ENCODE measurements around the gene ZNF521.

The ZNF521 gene

DNA sequence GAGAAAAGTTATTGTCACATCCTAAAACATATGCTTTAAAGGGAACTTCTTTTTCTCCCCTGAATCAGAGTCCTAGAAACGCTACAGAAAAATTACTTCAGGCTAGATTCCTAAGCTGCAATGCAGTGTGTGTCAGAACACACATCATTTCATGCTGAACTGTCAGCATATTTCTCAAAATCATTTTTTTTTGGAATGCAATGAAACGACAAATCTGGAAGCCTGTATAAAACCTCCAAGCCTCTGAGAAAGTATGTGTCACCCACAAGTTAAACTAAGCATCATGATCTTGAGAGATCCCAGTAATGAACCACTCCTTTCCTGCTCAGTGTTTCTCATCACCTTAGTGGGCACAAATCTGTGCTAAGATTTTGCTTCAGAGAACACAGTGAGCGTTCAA, 276.2 kb downstream of the ZNF521 start:
- ChIA-PET POLR2A (no interaction called here), CTCF (no interaction called here)
- Histone ChIP-seq H3K4me1 (ENCODE audit: control extremely low read depth in 1 of 4, control insufficient read depth in 4 of 4, insufficient read depth in 4 of 4, low read length in 3 of 4) (no peaks in the 10 kb centered on the region), H3K27me3 (replicated peaks in 2 of 5; ENCODE audit: control insufficient read depth in 4 of 5, insufficient read depth in 5 of 5, low read length in 4 of 5) (no peaks in the 10 kb centered on the region), H3K4me3 (ENCODE audit: control insufficient read depth in 1 of 7, extremely low read depth in 1 of 7, insufficient read depth in 4 of 7, low read depth in 2 of 7, low read length in 6 of 7) (no peak overlapping the region), H3K27ac (ENCODE audit: insufficient read depth in 1 of 2, low read depth in 1 of 2, low read length in 2 of 2, poor library complexity in 1 of 2, severe bottlenecking in 2 of 2) (no peak overlapping the region), H3K36me3 (ENCODE audit: control insufficient read depth in 4 of 4, insufficient read depth in 4 of 4, low read length in 3 of 4) (peaks cover 4 to 49% (median 20%) of the 10 kb centered on the region in 4 experiments), H3K9me3 (ENCODE audit: control extremely low read depth in 1 of 5, control insufficient read depth in 4 of 5, insufficient read depth in 2 of 5, low read depth in 1 of 5, low read length in 4 of 5) (no peaks in the 10 kb centered on the region)
- WGBS (ENCODE audit: insufficient coverage) = 91% methylated on average over 3 of the region's 3 CpGs
- no peak for DNase-seq

GRCh38 chr18:25075331-25075730, 276.6 kb downstream of the ZNF521 start:
- H3K36me3 ChIP-seq (ENCODE audit: control insufficient read depth in 4 of 4, insufficient read depth in 4 of 4, low read length in 3 of 4) = peaks cover 2 to 45% (median 16%) of the 10 kb centered on the region in 4 experiments
- DNase-seq = no peak
- H3K27me3 ChIP-seq (replicated peaks in 2 of 5; ENCODE audit: control insufficient read depth in 4 of 5, insufficient read depth in 5 of 5, low read length in 4 of 5) = no peaks in the 10 kb centered on the region
- WGBS (ENCODE audit: insufficient coverage) = 89% methylated on average over 4 of the region's 5 CpGs
- no peaks in the 10 kb centered on the region for H3K9me3 ChIP-seq (ENCODE audit: control extremely low read depth in 1 of 5, control insufficient read depth in 4 of 5, insufficient read depth in 2 of 5, low read depth in 1 of 5, low read length in 4 of 5)
- no peak overlapping the region for H3K27ac ChIP-seq (ENCODE audit: insufficient read depth in 1 of 2, low read depth in 1 of 2, low read length in 2 of 2, poor library complexity in 1 of 2, severe bottlenecking in 2 of 2)
- ChIA-PET POLR2A (no interaction called here), CTCF (no interaction called here)
- H3K4me1 ChIP-seq (ENCODE audit: control extremely low read depth in 1 of 4, control insufficient read depth in 4 of 4, insufficient read depth in 4 of 4, low read length in 3 of 4) = no peaks in the 10 kb centered on the region
- H3K4me3 ChIP-seq (ENCODE audit: control insufficient read depth in 1 of 7, extremely low read depth in 1 of 7, insufficient read depth in 4 of 7, low read depth in 2 of 7, low read length in 6 of 7) = no peak overlapping the region

DNA sequence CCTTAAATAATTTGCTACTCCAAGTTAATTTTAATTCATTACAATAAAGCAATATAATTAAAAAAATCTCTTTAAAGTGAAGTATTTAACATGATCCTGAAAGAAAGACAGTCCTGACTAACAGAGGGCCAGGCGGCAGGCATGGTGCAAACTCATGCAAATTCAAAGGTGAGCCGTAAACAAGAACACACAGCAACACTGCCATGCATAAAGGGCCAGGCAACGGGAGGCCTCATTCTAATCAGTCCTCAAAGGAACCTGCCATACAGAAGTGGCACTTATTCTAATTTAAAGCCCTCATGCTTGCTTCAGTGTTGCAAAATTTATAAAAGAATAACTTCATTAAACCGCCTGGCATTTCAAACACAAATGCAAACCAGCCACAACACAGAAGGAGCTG, 277.0 kb downstream of the ZNF521 start:
- no peaks in the 10 kb centered on the region for H3K9me3 ChIP-seq (ENCODE audit: control extremely low read depth in 1 of 5, control insufficient read depth in 4 of 5, insufficient read depth in 2 of 5, low read depth in 1 of 5, low read length in 4 of 5)
- no peak overlapping the region for H3K27ac ChIP-seq (ENCODE audit: insufficient read depth in 1 of 2, low read depth in 1 of 2, low read length in 2 of 2, poor library complexity in 1 of 2, severe bottlenecking in 2 of 2)
- H3K4me3 ChIP-seq (ENCODE audit: control insufficient read depth in 1 of 7, extremely low read depth in 1 of 7, insufficient read depth in 4 of 7, low read depth in 2 of 7, low read length in 6 of 7) = no peak overlapping the region
- peaks cover 0 to 41% (median 14%) of the 10 kb centered on the region in 4 experiments for H3K36me3 ChIP-seq (ENCODE audit: control insufficient read depth in 4 of 4, insufficient read depth in 4 of 4, low read length in 3 of 4)
- no peak for DNase-seq
- WGBS (ENCODE audit: insufficient coverage) = 97% methylated on average over 3 of the region's 4 CpGs
- no peaks in the 10 kb centered on the region for H3K27me3 ChIP-seq (replicated peaks in 2 of 5; ENCODE audit: control insufficient read depth in 4 of 5, insufficient read depth in 5 of 5, low read length in 4 of 5)
- CTCF ChIA-PET = no interaction called here
- POLR2A ChIA-PET = no interaction called here
- H3K4me1 ChIP-seq (ENCODE audit: control extremely low read depth in 1 of 4, control insufficient read depth in 4 of 4, insufficient read depth in 4 of 4, low read length in 3 of 4) = no peaks in the 10 kb centered on the region

DNA sequence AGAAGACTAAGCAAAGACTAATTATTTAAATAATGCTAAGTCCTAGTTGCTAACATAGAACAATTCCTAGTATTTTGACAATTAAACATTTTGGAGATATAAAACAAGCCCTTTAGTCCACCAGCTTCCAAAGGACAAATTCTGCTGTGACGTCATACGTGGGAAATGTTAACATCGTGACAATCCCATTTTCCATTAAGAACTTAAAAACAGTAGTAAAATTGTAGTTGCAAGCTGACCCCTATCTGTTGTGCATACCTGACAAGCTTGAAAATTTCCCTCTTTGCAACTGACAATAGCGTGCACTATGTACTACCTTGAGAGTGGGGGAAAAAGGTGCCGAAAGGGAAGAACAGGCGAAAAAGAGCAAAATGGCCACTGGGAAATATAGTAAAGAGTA, 279.8 kb downstream of the ZNF521 start:
- no peaks in the 10 kb centered on the region for H3K9me3 ChIP-seq (ENCODE audit: control extremely low read depth in 1 of 5, control insufficient read depth in 4 of 5, insufficient read depth in 2 of 5, low read depth in 1 of 5, low read length in 4 of 5)
- CTCF ChIA-PET = no interaction called here
- H3K36me3 ChIP-seq (ENCODE audit: control insufficient read depth in 4 of 4, insufficient read depth in 4 of 4, low read length in 3 of 4) = peaks cover 0 to 18% (median 7%) of the 10 kb centered on the region in 4 experiments
- no peak for DNase-seq
- no peak overlapping the region for H3K27ac ChIP-seq (ENCODE audit: insufficient read depth in 1 of 2, low read depth in 1 of 2, low read length in 2 of 2, poor library complexity in 1 of 2, severe bottlenecking in 2 of 2)
- POLR2A ChIA-PET = no interaction called here
- no peak overlapping the region for H3K4me3 ChIP-seq (ENCODE audit: control insufficient read depth in 1 of 7, extremely low read depth in 1 of 7, insufficient read depth in 4 of 7, low read depth in 2 of 7, low read length in 6 of 7)
- 100% methylated on average over 3 of the region's 6 CpGs for WGBS (ENCODE audit: insufficient coverage)
- no peaks in the 10 kb centered on the region for H3K4me1 ChIP-seq (ENCODE audit: control extremely low read depth in 1 of 4, control insufficient read depth in 4 of 4, insufficient read depth in 4 of 4, low read length in 3 of 4)
- no peaks in the 10 kb centered on the region for H3K27me3 ChIP-seq (replicated peaks in 2 of 5; ENCODE audit: control insufficient read depth in 4 of 5, insufficient read depth in 5 of 5, low read length in 4 of 5)

DNA sequence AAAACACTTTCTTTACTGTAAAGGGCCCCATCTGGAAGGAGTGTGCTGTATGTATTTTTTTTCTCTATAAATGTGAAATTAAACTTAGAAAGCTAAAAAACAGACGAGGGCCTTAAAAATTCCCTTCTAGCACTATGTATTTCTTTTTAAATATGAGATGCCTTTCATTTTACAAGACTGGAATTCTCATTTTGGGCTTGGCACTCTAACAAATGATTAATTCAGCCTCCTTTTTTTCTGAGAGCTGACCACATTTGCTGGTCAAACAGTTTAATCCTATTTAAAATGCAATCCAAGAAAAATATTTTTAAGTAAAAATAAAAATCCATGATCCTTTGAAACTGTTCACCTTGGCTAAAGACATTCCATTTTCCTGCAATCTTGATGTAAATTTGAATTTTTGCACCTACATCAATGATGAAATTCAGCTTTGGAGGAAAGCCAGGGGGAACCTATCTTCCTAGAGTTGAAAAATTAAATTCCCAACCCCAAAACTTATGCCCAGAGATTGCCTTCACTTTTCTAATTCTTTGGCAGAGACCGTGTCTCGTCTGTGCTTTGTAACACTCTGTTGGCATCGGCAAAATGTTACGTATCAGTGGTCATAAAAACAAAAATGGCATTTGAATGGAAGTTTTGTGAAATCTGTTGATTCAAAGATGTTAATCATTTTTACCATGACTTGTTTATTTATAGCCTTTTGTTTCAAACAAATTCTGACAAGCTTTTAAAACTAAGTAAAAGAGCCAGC, 284.5 kb downstream of the ZNF521 start:
- peaks cover 0 to 7% (median 2%) of the 10 kb centered on the region in 4 experiments for H3K4me1 ChIP-seq (ENCODE audit: control extremely low read depth in 1 of 4, control insufficient read depth in 4 of 4, insufficient read depth in 4 of 4, low read length in 3 of 4)
- no peak for DNase-seq
- WGBS (ENCODE audit: insufficient coverage) = 100% methylated on average over 4 of the region's 5 CpGs
- POLR2A ChIA-PET = no interaction called here
- CTCF ChIA-PET = interaction anchor here (0.6 to 1.3 kb wide), 3 partner anchors 11 to 26 kb away, joined by 3 read pairs; no protein-coding TSS in a partner anchor
- no peak overlapping the region for H3K4me3 ChIP-seq (ENCODE audit: control insufficient read depth in 1 of 7, extremely low read depth in 1 of 7, insufficient read depth in 4 of 7, low read depth in 2 of 7, low read length in 6 of 7)
- H3K9me3 ChIP-seq (ENCODE audit: control extremely low read depth in 1 of 5, control insufficient read depth in 4 of 5, insufficient read depth in 2 of 5, low read depth in 1 of 5, low read length in 4 of 5) = no peaks in the 10 kb centered on the region
- H3K27me3 ChIP-seq (replicated peaks in 2 of 5; ENCODE audit: control insufficient read depth in 4 of 5, insufficient read depth in 5 of 5, low read length in 4 of 5) = no peaks in the 10 kb centered on the region
- no peak overlapping the region for H3K27ac ChIP-seq (ENCODE audit: insufficient read depth in 1 of 2, low read depth in 1 of 2, low read length in 2 of 2, poor library complexity in 1 of 2, severe bottlenecking in 2 of 2)
- H3K36me3 ChIP-seq (ENCODE audit: control insufficient read depth in 4 of 4, insufficient read depth in 4 of 4, low read length in 3 of 4) = peaks cover 0 to 8% (median 3%) of the 10 kb centered on the region in 4 experiments

DNA sequence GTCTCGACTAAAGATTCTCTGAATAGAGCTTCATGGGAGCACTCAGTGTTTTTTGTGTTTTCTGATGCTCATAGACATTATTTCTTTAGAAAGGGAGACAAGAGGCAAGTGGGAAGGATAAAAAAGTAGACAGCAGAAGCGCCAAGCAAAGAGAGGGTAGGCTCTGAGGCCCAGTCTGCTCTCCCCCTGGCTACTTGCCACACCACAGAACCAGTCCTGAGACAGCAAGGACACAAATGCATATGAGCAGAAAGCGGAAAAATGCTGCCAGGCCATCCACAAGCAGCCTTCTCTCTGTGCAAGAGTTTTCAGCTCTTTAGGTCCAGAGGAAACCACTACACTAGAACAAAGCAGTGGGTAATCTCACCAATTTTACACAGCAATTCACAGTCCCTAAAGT, 285.4 kb downstream of the ZNF521 start:
- H3K36me3 ChIP-seq (ENCODE audit: control insufficient read depth in 4 of 4, insufficient read depth in 4 of 4, low read length in 3 of 4) = peaks cover 0 to 4% (median 2%) of the 10 kb centered on the region in 4 experiments
- WGBS (ENCODE audit: insufficient coverage) = 89% methylated on average over 3 of the region's 3 CpGs

DNA sequence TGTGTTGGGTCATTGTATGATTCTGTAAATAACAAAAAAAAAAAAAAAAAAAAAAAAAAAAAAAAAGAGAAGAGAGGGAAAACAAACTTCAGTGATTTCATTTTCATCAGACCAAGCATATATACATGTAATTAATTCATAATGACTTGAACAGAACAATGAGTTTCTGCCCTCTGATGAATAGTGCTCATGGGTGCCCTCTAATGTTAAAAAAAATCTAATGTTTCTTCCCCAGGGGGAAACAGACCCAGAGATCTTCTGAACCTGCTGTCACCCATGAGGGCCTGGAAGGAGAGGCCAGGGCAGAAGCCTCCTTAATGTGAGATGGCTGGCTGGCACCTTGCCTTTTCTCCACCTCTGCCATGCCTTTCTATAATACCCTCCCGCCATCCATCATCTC, 289.2 kb downstream of the ZNF521 start:
- ChIA-PET POLR2A (no interaction called here), CTCF (no interaction called here)
- no peak overlapping the region for H3K4me3 ChIP-seq (ENCODE audit: control insufficient read depth in 1 of 7, extremely low read depth in 1 of 7, insufficient read depth in 4 of 7, low read depth in 2 of 7, low read length in 6 of 7)
- H3K27ac ChIP-seq (ENCODE audit: insufficient read depth in 1 of 2, low read depth in 1 of 2, low read length in 2 of 2, poor library complexity in 1 of 2, severe bottlenecking in 2 of 2) = no peak overlapping the region
- DNase-seq = peak in 1 of 3 donors; percentile 5
- no peaks in the 10 kb centered on the region for H3K27me3 ChIP-seq (replicated peaks in 2 of 5; ENCODE audit: control insufficient read depth in 4 of 5, insufficient read depth in 5 of 5, low read length in 4 of 5)
- 86% methylated on average over 1 of the region's 1 CpG for WGBS (ENCODE audit: insufficient coverage)
- peaks cover 2 to 20% (median 9%) of the 10 kb centered on the region in 4 experiments for H3K36me3 ChIP-seq (ENCODE audit: control insufficient read depth in 4 of 4, insufficient read depth in 4 of 4, low read length in 3 of 4)
- H3K4me1 ChIP-seq (ENCODE audit: control extremely low read depth in 1 of 4, control insufficient read depth in 4 of 4, insufficient read depth in 4 of 4, low read length in 3 of 4) = peaks cover 0 to 7% (median 2%) of the 10 kb centered on the region in 4 experiments
- no peaks in the 10 kb centered on the region for H3K9me3 ChIP-seq (ENCODE audit: control extremely low read depth in 1 of 5, control insufficient read depth in 4 of 5, insufficient read depth in 2 of 5, low read depth in 1 of 5, low read length in 4 of 5)

More for the DNA sequence above, 285.4 kb downstream of the ZNF521 start:
- peaks cover 0 to 7% (median 2%) of the 10 kb centered on the region in 4 experiments for H3K4me1 ChIP-seq (ENCODE audit: control extremely low read depth in 1 of 4, control insufficient read depth in 4 of 4, insufficient read depth in 4 of 4, low read length in 3 of 4)
- POLR2A ChIA-PET = no interaction called here
- no peak overlapping the region for H3K4me3 ChIP-seq (ENCODE audit: control insufficient read depth in 1 of 7, extremely low read depth in 1 of 7, insufficient read depth in 4 of 7, low read depth in 2 of 7, low read length in 6 of 7)
- DNase-seq = peak in 2 of 3 donors; percentile 6 to 18
- no peak overlapping the region for H3K27ac ChIP-seq (ENCODE audit: insufficient read depth in 1 of 2, low read depth in 1 of 2, low read length in 2 of 2, poor library complexity in 1 of 2, severe bottlenecking in 2 of 2)
- CTCF ChIA-PET = interaction anchor here (0.6 to 1.3 kb wide), 2 partner anchors 16 to 25 kb away, joined by 3 read pairs; no protein-coding TSS in a partner anchor
- H3K9me3 ChIP-seq (ENCODE audit: control extremely low read depth in 1 of 5, control insufficient read depth in 4 of 5, insufficient read depth in 2 of 5, low read depth in 1 of 5, low read length in 4 of 5) = no peaks in the 10 kb centered on the region
- no peaks in the 10 kb centered on the region for H3K27me3 ChIP-seq (replicated peaks in 2 of 5; ENCODE audit: control insufficient read depth in 4 of 5, insufficient read depth in 5 of 5, low read length in 4 of 5)
